Measurements from ENCODE around the gene ADM2. TPM values are rescaled to one million over a fixed set of nuclear protein-coding genes. Genes with fewer than 3 reads are reported as not detected.

The ADM2 gene
- total and polyA plus RNA-seq, 2 of the 13 experiments (the other 11 are each of a cell fraction or from before 2014, with no cell fraction given): 1.2 to 3.0 TPM

DNA sequence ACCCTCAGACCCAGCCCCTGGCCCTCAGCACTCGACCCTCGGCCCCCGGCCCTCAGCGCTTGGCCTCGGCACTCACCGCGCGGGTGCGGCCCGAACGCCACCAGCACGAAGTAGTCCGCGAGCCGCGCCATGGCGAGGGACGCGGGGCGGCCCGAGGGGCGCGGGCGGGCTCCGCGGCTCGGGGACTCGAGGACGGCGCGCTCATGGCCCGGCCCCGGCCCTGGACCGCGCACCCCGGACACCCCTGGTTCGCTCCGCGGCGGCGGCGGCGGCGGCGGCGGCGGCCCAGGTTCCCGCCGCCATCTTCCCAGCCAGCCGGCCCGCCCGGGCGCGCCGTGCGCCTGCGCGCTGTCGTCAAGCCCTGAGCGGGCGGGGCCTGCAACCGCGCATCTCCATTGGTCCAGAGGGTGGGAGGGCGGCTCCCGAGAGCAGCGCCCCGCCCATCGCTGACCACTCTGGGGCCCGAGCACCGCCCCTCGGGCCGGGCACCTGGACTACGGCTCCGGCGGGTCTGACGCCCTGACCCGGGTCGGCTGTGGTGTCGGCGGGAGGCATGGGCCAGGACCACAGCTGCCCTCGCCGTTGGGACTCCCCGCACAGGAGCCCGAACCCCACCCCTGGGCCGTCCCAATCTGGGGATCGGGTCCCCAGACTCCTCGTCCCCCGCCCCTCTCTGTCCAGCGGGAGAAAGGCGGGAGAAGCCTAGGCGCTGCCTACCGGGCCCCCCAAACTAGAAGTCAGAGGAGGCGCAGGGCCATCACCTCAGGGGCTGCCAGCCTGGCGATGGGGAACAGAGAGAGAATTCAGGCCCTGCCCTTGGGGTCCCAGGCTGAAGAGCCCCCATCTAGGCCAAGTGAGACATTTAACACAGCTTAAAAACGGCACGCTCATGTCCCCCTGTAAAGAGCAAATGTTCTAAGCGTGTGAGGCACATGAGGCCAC, 6.4 kb upstream of the ADM2 start, which contains the start of gene SBF1 (continued):
- peak; percentile 62; the same call in 1 of the 2 replicates for TF ChIP-seq KDM2A (CRISPR knock-in tag; IDR thresholded peaks at IDR 0.05; ENCODE audit: borderline replicate concordance, low read depth)
- TF ChIP-seq KLF16 (CRISPR knock-in tag; IDR thresholded peaks at IDR 0.05): 0 out of 4 replicates have a peak, but pooled peaks of 1 of the 2 experiments have one; percentile 44
- TF ChIP-seq, protein P1, sequence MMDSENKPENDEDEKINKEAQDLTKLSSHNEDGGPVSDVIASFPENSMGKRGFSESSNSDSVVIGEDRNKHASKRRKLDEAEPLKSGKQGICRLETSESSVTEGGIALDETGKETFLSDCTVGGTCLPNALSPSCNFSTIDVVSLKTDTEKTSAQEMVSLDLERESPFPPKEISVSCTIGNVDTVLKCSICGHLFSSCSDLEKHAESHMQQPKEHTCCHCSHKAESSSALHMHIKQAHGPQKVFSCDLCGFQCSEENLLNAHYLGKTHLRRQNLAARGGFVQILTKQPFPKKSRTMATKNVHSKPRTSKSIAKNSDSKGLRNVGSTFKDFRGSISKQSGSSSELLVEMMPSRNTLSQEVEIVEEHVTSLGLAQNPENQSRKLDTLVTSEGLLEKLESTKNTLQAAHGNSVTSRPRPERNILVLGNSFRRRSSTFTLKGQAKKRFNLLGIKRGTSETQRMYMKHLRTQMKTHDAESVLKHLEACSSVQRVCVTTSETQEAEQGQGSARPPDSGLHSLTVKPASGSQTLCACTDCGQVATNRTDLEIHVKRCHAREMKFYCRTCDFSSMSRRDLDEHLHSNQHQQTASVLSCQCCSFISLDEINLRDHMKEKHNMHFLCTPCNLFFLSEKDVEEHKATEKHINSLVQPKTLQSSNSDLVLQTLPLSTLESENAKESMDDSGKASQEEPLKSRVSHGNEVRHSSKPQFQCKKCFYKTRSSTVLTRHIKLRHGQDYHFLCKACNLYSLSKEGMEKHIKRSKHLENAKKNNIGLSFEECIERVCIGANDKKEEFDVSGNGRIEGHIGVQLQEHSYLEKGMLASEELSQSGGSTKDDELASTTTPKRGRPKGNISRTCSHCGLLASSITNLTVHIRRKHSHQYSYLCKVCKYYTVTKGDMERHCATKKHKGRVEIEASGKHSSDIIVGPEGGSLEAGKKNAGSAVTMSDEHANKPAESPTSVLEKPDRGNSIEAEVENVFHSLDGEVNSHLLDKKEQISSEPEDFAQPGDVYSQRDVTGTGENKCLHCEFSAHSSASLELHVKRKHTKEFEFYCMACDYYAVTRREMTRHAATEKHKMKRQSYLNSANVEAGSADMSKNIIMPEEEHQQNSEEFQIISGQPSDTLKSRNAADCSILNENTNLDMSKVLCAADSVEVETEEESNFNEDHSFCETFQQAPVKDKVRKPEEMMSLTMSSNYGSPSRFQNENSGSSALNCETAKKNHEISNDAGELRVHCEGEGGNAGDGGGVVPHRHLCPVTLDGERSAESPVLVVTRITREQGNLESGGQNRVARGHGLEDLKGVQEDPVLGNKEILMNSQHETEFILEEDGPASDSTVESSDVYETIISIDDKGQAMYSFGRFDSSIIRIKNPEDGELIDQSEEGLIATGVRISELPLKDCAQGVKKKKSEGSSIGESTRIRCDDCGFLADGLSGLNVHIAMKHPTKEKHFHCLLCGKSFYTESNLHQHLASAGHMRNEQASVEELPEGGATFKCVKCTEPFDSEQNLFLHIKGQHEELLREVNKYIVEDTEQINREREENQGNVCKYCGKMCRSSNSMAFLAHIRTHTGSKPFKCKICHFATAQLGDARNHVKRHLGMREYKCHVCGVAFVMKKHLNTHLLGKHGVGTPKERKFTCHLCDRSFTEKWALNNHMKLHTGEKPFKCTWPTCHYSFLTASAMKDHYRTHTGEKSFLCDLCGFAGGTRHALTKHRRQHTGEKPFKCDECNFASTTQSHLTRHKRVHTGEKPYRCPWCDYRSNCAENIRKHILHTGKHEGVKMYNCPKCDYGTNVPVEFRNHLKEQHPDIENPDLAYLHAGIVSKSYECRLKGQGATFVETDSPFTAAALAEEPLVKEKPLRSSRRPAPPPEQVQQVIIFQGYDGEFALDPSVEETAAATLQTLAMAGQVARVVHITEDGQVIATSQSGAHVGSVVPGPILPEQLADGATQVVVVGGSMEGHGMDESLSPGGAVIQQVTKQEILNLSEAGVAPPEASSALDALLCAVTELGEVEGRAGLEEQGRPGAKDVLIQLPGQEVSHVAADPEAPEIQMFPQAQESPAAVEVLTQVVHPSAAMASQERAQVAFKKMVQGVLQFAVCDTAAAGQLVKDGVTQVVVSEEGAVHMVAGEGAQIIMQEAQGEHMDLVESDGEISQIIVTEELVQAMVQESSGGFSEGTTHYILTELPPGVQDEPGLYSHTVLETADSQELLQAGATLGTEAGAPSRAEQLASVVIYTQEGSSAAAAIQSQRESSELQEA (CRISPR knock-in tag; IDR thresholded peaks at IDR 0.05; ENCODE audit: not compliant biosample characterization): no peak
- no peak for TF ChIP-seq ZNF232 (CRISPR knock-in tag; IDR thresholded peaks at IDR 0.05; ENCODE audit: borderline replicate concordance)
- TF ChIP-seq DBP (CRISPR knock-in tag; IDR thresholded peaks at IDR 0.05; ENCODE audit: not compliant biosample characterization): no peak
- TF ChIP-seq ZNF749 (CRISPR knock-in tag; IDR thresholded peaks at IDR 0.05; ENCODE audit: borderline replicate concordance): no peak
- TF ChIP-seq ELF1 (CRISPR knock-in tag; IDR thresholded peaks at IDR 0.05): no peak
- TF ChIP-seq, protein P2, sequence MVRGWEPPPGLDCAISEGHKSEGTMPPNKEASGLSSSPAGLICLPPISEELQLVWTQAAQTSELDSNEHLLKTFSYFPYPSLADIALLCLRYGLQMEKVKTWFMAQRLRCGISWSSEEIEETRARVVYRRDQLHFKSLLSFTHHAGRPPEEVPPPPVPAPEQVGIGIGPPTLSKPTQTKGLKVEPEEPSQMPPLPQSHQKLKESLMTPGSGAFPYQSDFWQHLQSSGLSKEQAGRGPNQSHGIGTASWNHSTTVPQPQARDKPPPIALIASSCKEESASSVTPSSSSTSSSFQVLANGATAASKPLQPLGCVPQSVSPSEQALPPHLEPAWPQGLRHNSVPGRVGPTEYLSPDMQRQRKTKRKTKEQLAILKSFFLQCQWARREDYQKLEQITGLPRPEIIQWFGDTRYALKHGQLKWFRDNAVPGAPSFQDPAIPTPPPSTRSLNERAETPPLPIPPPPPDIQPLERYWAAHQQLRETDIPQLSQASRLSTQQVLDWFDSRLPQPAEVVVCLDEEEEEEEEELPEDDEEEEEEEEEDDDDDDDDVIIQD (CRISPR knock-in tag; IDR thresholded peaks at IDR 0.05; ENCODE audit: low read depth): no peak
- TF ChIP-seq KDM3A (CRISPR knock-in tag; IDR thresholded peaks at IDR 0.05; ENCODE audit: low read depth): no peak
- no peak for TF ChIP-seq TARDBP (CRISPR knock-in tag; IDR thresholded peaks at IDR 0.05)
- TF ChIP-seq ZNF891 (CRISPR knock-in tag; IDR thresholded peaks at IDR 0.05): 0 out of 2 replicates have a peak, but pooled peaks have one; percentile 13
- TF ChIP-seq NFATC3 (CRISPR knock-in tag; IDR thresholded peaks at IDR 0.05): 0 out of 2 replicates have a peak, but pooled peaks have one; percentile 54
- no peak for TF ChIP-seq ZNF562 (CRISPR knock-in tag; IDR thresholded peaks at IDR 0.05; ENCODE audit: borderline replicate concordance)
- no peak for TF ChIP-seq SMAD3 (CRISPR knock-in tag; IDR thresholded peaks at IDR 0.05)
- no peak for TF ChIP-seq DDIT3 (CRISPR knock-in tag; IDR thresholded peaks at IDR 0.05)
- peak; percentile 91 for TF ChIP-seq YY1 (IDR thresholded peaks at IDR 0.05; ENCODE audit: insufficient read depth, insufficient replicate concordance, low read depth, low read length)
- TF ChIP-seq XBP1 (CRISPR knock-in tag; IDR thresholded peaks at IDR 0.05): no peak

All from HepG2 (cell line).